UCSD-AML1 (cell line): ENCODE measurements around the gene SMKR1.
"Not testable (repeated sequence)": the region's sequence is repeated elsewhere in the genome, so short reads cannot be mapped to it uniquely, and the experiment has no call there.

Experiments
- DNase-seq: peaks from one replicate; lab custom pipeline; 2025; ENCODE audit not compliant: unreplicated experiment; lab: John Stamatoyannopoulos, UW

Gene SMKR1

DNA sequence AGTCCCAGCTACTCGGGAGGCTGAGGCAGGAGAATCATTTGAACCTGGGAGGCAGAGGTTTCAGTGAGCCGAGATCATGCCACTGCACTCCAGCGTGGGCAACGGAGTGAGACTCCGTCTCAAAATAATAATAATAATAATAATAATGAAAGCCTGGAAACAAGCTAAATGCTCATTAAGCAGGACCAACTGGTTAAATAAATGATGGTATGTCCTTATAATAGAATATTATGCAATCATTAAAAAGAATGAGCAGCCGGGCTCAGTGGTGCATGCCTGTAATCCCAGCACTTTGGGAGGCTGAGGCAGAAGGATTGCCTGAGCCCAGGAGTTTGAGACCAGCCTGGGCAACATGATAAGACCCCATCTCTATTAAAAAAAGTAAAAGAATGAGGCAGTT lies 21.0 kb upstream of the SMKR1 start:
- DNase-seq, result not testable (repeated sequence)

DNA sequence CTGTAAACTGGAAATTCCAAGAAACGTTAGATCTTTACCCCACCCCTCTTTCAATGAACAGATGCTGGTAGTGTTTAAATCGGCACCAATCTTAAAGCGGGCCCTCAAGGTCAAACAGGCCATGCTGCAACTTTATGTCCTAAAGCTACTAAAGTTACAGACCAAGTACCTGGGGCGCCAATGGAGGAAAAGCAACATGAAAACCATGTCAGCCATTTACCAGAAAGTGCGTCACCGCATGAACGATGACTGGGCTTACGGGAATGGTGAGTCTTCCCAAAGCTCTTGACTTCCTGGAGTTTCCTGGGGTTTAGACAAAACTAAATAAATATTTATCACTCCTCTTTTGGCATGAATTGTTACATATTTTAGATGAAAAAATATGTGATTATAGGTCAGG lies 19.6 kb upstream of the SMKR1 start:
- DNase-seq, result no peak

GRCh38 chr7:129489491-129489890 lies 12.8 kb upstream of the SMKR1 start:
- no peak for DNase-seq

DNA sequence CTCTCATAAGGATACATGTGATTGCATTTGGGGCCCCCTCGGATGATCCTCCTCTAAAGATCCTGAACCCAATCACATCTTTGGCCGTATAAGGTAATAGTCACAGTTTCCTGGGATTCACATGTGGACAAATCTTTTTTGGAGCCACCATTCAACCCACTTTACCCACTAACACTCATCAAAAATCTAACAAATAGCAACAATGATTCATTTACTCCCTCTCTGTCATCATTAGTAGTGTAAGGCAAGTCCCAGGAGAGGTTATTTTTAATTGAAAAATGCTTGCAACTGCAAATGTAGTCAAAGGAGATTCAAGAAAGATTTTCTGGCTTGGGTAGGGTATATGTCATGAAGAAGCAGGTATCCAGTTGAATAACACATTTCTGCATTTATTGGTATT lies 9.9 kb upstream of the SMKR1 start:
- no peak for DNase-seq

DNA sequence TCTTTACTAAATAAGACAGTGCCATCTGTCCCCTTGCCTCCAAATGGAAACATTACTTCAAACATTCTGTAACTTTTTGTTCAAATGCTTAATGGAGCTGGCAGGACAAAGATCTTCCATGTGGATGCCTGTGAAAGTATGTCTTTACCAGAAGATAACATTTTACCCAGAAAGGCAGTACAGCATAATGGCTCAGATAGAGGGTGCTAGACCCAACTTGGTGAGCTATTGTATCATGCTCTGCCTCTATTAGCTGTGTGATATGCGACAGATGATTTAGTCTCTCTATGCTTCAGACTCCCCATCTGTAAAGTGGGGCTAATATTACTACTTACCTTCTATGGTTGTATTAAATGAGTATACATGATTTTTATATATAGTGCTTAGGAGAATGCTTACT lies 8.8 kb upstream of the SMKR1 start:
- DNase-seq, result no peak

GRCh38 chr7:129494041-129494440 lies 8.3 kb upstream of the SMKR1 start:
- DNase-seq, result no peak

- DNase-seq, result no peak
Measured at GRCh38 chr7:129495987-129496386, 6.3 kb upstream of the SMKR1 start.

GRCh38 chr7:129496653-129497052 lies 5.7 kb upstream of the SMKR1 start:
- no peak for DNase-seq

- DNase-seq, result no peak
Measured at GRCh38 chr7:129497156-129497555, 5.2 kb upstream of the SMKR1 start.

DNA sequence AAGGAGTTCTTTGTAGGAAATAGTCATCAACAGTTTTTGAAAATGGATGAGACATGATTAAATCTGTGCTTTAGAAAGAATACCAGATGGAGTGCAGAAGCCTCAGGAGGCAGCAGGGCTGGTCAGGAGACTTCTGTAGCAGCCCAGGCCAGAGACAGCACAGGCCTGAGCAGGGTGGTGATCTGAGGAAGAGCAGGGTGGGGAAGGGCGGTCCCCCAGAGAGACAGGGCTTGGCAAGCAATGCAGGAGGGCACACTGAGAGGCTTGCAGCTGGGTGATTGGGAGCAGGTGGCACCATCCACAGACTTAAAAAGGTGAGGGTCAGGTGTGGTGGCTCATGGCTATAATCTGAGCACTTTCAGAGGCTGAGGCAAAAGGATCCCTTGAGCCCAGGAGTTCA lies 4.3 kb upstream of the SMKR1 start:
- no peak for DNase-seq

DNA sequence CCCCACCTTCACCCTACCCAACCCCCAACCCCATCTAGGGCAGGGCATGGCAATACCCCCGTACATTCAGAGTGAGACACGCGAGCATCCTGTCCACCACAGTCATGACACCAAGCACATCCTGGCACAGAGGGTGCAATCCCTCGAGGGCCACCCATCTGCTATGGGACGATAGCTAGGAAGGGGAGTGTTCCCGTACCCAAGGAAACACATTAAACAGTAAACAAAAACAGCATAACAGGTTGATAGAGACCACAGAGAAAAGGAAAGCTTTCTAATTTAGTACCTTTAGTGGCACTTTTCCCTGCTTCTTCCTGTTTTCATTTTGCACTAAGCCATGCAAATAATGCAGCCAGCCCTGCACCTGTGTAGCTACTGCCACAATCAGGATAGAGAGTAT lies 2.3 kb upstream of the SMKR1 start:
- no peak for DNase-seq

DNA sequence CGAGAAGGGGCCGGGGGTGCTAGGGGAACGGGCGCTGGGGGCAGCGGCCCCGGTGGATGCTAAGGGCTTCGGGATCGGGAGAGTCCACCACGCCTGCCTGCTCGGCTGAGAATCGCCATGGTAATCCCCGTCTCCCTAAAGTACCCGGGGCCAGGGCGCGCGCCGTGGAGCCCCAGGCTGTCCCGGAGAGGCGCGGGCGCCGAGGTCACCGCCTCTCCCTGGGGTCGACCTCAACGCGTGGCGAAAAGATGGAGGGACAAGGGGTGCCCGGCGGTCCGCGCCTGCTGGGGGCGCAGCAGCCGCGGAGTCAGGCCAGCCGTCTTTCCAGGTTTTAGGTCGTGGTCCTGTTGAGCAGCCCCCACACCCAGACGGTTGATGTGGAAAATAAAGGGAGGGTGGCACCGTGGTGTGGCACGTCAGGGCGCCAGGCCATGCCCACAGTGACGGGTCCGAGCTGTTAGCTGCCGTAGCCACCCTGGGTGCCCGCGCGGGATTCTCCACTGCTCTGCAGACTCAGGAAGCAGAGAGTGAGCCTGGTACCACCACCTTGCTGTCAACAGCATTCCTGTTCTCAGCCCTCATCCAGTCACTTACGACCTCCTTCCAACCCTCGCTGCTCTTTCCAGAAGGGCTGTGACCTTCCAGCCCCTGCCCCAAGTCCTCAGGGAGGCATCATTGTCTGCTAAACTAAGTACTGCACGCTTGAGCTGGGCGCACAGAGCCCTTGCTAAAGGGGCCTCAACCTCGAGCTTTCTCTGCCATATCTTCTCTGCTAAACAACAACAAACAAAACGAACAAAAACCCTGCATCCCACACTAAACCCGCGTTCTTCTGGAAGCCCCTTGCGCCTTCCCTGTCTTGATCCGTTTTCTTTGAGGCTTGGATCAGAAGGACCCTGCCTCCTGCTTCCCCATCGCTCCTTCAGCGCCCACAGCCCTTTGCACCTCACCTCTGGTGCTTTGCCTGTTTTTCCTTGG lies 666 bp downstream of the SMKR1 start:
- no peak for DNase-seq

- DNase-seq, result no peak
Measured at GRCh38 chr7:129503725-129504124, 1.4 kb downstream of the SMKR1 start.

GRCh38 chr7:129512192-129512591 lies 9.9 kb downstream of the SMKR1 start:
- DNase-seq, result no peak

DNA sequence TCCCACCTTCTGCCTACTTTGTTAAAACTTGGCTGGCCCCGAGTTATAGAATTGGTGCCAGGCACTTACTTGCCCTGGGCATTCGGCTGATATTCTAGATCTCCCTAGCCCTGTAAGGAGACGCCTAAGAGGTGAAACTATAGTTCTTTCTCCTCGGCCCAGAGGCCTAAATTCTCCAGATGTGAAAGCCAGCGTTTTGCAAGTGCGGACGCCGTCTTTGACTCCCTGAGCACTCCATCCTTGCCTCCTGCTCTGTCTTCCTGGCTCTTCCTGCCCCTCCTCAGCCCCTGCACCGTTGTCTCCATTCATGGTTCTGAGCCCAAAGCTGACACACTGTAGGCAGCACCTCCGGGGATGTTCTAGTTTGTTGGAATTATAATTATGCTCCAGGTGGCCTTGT lies 11.2 kb downstream of the SMKR1 start:
- DNase-seq, result no peak

DNA sequence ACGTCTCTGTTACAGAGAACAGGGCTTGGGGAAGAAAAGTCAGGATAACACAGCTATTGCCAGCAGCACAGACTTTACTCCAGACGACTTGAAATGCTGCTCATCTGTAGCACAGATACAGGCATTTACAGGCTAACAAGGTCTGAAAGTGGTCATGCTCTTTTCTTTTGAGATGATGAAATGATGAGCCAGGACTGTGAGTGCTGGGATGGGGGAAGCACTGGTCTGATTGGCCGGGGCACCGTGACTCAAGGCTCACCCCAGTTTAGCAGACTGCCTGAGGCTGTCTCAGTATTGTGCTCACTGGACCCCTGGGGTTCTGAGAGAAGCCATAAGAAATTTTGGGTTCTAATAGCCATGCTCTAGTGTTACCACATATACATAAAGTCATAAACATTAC lies 12.4 kb downstream of the SMKR1 start:
- DNase-seq, result no peak

- no peak for DNase-seq
Measured at GRCh38 chr7:129515381-129515780, 13.1 kb downstream of the SMKR1 start.

- DNase-seq, result no peak
Measured at GRCh38 chr7:129517931-129518330, 15.6 kb downstream of the SMKR1 start.

DNA sequence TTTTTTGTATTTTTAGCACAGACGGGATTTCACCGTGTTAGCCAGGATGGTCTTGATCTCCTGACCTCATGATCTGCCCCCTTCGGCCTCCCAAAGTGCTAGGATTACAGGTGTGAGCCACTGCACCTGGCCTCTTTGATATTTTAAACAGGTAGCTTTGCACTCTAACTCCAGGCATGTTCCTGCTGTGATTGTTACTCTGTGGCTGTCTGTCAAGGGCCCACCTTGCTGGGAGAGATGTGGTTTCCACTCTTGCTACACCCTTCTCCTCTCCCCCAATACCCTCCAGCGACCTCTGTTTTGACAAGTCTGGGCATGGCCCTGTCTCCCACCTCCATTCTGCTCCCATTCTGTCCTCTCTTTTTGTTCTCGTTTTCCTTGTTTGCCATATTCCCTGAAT lies 17.1 kb downstream of the SMKR1 start:
- no peak for DNase-seq

GRCh38 chr7:129522088-129522970 lies 20.0 kb downstream of the SMKR1 start:
- DNase-seq, result no peak

DNA sequence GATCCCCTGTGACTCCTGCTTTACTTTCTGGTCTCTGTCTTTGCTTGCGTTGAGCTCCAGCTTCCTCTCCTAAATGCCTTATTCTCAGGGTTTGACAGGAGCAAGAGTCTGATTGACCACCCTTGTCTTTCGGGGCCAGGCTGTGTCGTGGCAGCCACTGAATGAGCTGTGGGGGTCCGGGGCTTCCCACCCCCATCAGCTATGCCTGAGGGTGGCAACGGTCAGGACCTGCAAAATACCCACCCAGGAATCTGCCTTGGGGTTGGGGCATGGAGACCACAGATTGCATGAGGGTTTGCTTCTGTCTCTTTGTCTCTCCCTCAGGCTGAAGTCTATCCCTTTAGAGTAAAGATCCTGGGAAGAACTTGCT lies 20.6 kb downstream of the SMKR1 start:
- DNase-seq, result no peak

DNA sequence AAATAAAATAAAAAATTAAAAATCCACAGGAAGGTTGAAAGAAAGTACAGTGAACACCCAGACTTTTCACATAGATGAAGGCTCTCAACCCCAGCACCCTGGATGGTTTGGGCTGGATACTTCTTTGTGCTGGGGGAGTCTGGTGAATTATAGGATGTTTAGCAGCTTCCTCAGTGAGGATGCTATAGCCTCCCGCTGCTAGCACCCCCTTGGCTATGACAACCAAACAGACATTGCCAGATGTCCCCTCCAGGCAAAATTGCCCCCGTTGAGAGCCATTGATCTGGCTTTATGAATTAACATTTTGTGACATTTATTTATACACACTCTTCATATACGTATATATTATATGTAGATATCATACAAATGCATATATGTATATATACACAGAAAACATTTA lies 21.6 kb downstream of the SMKR1 start:
- no peak for DNase-seq
